ENCODE data around the gene ZNF654. TPM values are rescaled to one million over a fixed set of nuclear protein-coding genes. Genes with fewer than 3 reads are reported as not detected.

ZNF654 gene
- total and polyA plus RNA-seq, 2 of the 13 experiments (the other 11 are each of a cell fraction or from before 2014, with no cell fraction given) = 1.8 to 4.1 TPM

- Histone ChIP-seq H3K79me2 (ENCODE audit: insufficient read depth, low read length) (no peaks in the 10 kb centered on the region), H3K4me3 (replicated peaks in 1 of 3; ENCODE audit: insufficient read depth in 1 of 3, low read depth in 2 of 3, low read length in 3 of 3) (no peak overlapping the region), H3K4me1 (ENCODE audit: insufficient read depth, low read length) (no peaks in the 10 kb centered on the region), H3K27me3 (ENCODE audit: control insufficient read depth in 1 of 2, insufficient read depth in 2 of 2, low read length in 2 of 2) (no peaks in the 10 kb centered on the region), H3K9ac (ENCODE audit: insufficient read depth, low read depth, low read length) (no peak overlapping the region), H3K4me2 (ENCODE audit: low read depth, low read length) (no peak overlapping the region), H2AFZ (ENCODE audit: low read length) (no peak overlapping the region), H3K27ac (ENCODE audit: extremely low read length, insufficient read depth, low read length) (no peak overlapping the region), H3K9me3 (ENCODE audit: low read length) (no peaks in the 10 kb centered on the region), H3K36me3 (replicated peaks in 1 of 2; ENCODE audit: control insufficient read depth in 1 of 2, insufficient read depth in 2 of 2, low read length in 2 of 2) (no peaks in the 10 kb centered on the region), H4K20me1 (ENCODE audit: insufficient read depth, low read length) (no peaks in the 10 kb centered on the region)
- TF ChIP-seq ZNF331 (CRISPR knock-in tag; IDR thresholded peaks at IDR 0.05) (no peak), ZNF574 (CRISPR knock-in tag; IDR thresholded peaks at IDR 0.05) (no peak), PHF21A (CRISPR knock-in tag; IDR thresholded peaks at IDR 0.05) (no peak), DMTF1 (CRISPR knock-in tag; IDR thresholded peaks at IDR 0.05) (no peak), CREBL2 (CRISPR knock-in tag; IDR thresholded peaks at IDR 0.05; ENCODE audit: borderline replicate concordance) (no peak), MLX (CRISPR knock-in tag; IDR thresholded peaks at IDR 0.05) (no peak), TAF15 (IDR thresholded peaks at IDR 0.05; ENCODE audit: low read depth, low read length, poor library complexity, severe bottlenecking) (no peak), SAP130 (CRISPR knock-in tag; IDR thresholded peaks at IDR 0.05; ENCODE audit: low read depth) (no peak), ZNF777 (CRISPR knock-in tag; IDR thresholded peaks at IDR 0.05) (no peak), ZFX (CRISPR knock-in tag; IDR thresholded peaks at IDR 0.05; ENCODE audit: low read depth) (no peak), ZBTB38 (CRISPR knock-in tag; IDR thresholded peaks at IDR 0.05) (no peak), HMGA1 (CRISPR knock-in tag; conservative IDR thresholded peaks at IDR 0.05) (no peak), ZNF513 (CRISPR knock-in tag; conservative IDR thresholded peaks at IDR 0.05) (no peak), ZNF788 (CRISPR knock-in tag; IDR thresholded peaks at IDR 0.05; ENCODE audit: borderline replicate concordance) (no peak), FOXJ3 (CRISPR knock-in tag; IDR thresholded peaks at IDR 0.05; ENCODE audit: borderline replicate concordance) (no peak)
- intact Hi-C loops (cut with micrococcal nuclease; ENCODE audit: unreplicated experiment) (no loop called here), in situ Hi-C loops (cut with HindIII; ENCODE audit: extremely low pct_ligation_motif_present, low pct_unique_long_range_greater_than_20kb) (no loop called here)
- CTCF ChIA-PET (ENCODE audit: low intra/inter-chr PET ratio, low total read pairs) = no interaction called here
- POLR2A ChIA-PET = no interaction called here
- ATAC-seq = no peak
- no peak for DNase-seq (ENCODE audit: low spot score)
- no peak for FAIRE-seq
- WGBS (ENCODE audit: low lambda C conversion rate) = 96% methylated on average over 6 of the region's 6 CpGs
- no TSS peak for BruUV-seq (replicated peaks)
Measured at GRCh38 chr3:88167173-88167572, 108.1 kb downstream of the ZNF654 start.

Measured in HepG2 (cell line).